Chondrocyte (in vitro differentiated cells): Measurements from ENCODE around the gene PLA2G2F. TPM values are rescaled to one million over a fixed set of nuclear protein-coding genes. Genes with fewer than 3 reads are reported as not detected.

Experiments used
- DNase-seq: peaks from one replicate; pipeline ENCODE4 v3.0.0; 2021; ENCODE audit warnings: mixed read lengths, low spot score
- H3K27ac Mint-ChIP-seq: one replicate; pipeline ENCODE4 v1.8.0; 2021; ENCODE audit warnings: mild to moderate bottlenecking, moderate library complexity, mixed read lengths; ENCODE audit not compliant: unreplicated experiment
- H3K27me3 Mint-ChIP-seq: 2 replicates; pipeline ENCODE4 v1.8.0; 2021; ENCODE audit warnings: low read depth, mixed read lengths
- H3K36me3 Mint-ChIP-seq: 2 replicates; pipeline ENCODE4 v1.8.0; 2021; ENCODE audit warnings: low read depth, mixed read lengths
- H3K4me1 Mint-ChIP-seq: 2 replicates; pipeline ENCODE4 v1.8.0; 2021; ENCODE audit warnings: low read depth, mild to moderate bottlenecking, mixed read lengths
- H3K4me3 Mint-ChIP-seq: one replicate; pipeline ENCODE4 v1.8.0; 2021; ENCODE audit warnings: mild to moderate bottlenecking, moderate library complexity, mixed read lengths; ENCODE audit not compliant: unreplicated experiment
- H3K9me3 Mint-ChIP-seq: 2 replicates; pipeline ENCODE4 v1.8.0; 2021; ENCODE audit warnings: low read depth, mixed read lengths
- total RNA-seq: library from RNA; stranded (reverse); gene quantifications from 3 replicates; pipeline ENCODE4 v1.2.1, GENCODE V29; 2021
- TF ChIP-seq, protein P1 (sequence below): fragments of 200-600 bp; sonication (generic); IDR thresholded peaks from 2 replicates; pipeline ENCODE4 v1.5.0; 2021; ENCODE audit warnings: antibody characterized with exemption, mild to moderate bottlenecking, moderate library complexity

Gene PLA2G2F
- total RNA-seq, 1 donor from 2014 or later: not detected

DNA sequence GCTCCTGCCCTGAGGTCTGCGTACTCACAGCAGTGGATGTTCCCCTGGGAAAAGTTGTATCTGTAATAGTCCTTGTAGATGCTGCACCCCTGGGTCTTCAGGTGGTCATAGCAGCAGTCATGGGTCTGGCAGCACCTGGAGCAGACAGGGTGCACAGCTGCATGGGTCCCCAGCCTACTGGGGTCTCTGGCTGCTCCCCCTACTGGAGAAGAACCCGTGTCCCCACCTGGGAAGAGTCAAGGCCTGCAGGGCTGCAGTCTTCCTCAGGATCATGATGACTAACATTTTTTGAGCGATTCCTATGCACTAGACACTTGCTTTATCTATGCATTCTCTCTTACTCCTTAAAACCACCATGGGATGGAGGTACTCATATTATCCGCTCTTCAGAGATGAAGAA lies 23.6 kb upstream of the PLA2G2F start:
- Mint-ChIP-seq H3K36me3 (no peaks in the 10 kb centered on the region), H3K9me3 (no peaks in the 10 kb centered on the region), H3K27me3 (peaks cover 27% of the 10 kb centered on the region), H3K4me3 (no peak overlapping the region), H3K27ac (no peak overlapping the region), H3K4me1 (no peaks in the 10 kb centered on the region)
- TF ChIP-seq, protein P1, sequence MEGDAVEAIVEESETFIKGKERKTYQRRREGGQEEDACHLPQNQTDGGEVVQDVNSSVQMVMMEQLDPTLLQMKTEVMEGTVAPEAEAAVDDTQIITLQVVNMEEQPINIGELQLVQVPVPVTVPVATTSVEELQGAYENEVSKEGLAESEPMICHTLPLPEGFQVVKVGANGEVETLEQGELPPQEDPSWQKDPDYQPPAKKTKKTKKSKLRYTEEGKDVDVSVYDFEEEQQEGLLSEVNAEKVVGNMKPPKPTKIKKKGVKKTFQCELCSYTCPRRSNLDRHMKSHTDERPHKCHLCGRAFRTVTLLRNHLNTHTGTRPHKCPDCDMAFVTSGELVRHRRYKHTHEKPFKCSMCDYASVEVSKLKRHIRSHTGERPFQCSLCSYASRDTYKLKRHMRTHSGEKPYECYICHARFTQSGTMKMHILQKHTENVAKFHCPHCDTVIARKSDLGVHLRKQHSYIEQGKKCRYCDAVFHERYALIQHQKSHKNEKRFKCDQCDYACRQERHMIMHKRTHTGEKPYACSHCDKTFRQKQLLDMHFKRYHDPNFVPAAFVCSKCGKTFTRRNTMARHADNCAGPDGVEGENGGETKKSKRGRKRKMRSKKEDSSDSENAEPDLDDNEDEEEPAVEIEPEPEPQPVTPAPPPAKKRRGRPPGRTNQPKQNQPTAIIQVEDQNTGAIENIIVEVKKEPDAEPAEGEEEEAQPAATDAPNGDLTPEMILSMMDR: no peak
- no peak for DNase-seq

DNA sequence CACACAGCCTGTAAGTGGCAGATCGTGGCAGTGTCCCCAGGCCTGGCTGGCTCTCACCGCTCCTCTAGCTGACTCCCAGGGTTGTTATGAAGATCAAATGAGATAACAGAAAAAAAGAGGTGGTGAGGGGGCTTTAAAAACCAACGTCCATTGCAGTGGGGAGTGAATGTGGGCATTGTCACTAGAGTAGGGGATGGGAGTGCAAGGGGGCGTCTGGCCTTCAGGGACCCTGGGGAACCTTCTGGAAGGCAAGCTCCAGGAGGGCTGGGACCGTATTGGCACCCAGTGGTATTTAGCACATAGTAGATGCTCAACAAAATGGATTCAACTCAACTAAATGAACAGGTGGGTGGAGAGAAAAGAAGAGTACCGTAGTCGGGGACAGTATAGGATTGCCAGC lies 23.2 kb upstream of the PLA2G2F start:
- DNase-seq: no peak
- peaks cover 30% of the 10 kb centered on the region for H3K27me3 Mint-ChIP-seq
- no peak overlapping the region for H3K4me3 Mint-ChIP-seq
- H3K36me3 Mint-ChIP-seq: no peaks in the 10 kb centered on the region
- TF ChIP-seq, protein P1: no peak
- H3K9me3 Mint-ChIP-seq: no peaks in the 10 kb centered on the region
- H3K27ac Mint-ChIP-seq: no peak overlapping the region
- no peaks in the 10 kb centered on the region for H3K4me1 Mint-ChIP-seq

DNA sequence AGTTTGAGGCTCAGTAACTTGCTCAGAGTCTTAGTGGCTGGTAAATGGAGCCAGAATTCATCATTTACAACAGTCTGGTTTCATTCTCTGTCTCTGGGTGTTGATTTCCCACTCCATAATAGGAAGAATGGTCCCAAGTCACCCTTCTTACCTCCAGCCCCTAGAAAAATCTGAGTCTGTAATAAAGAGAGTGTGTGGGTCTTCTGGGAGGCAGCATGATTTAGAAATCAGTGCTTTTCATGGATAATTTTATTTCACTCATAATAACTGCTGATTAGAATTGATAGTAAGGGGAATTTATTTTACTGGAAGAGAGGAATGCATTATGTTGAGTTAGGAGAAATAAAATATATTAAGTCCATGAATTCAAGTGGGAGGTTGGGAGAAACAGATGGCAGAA lies 21.9 kb upstream of the PLA2G2F start:
- Mint-ChIP-seq H3K36me3 (no peaks in the 10 kb centered on the region), H3K27me3 (peaks cover 40% of the 10 kb centered on the region), H3K4me1 (no peaks in the 10 kb centered on the region), H3K9me3 (no peaks in the 10 kb centered on the region), H3K27ac (no peak overlapping the region), H3K4me3 (no peak overlapping the region)
- DNase-seq: no peak
- TF ChIP-seq, protein P1: no peak

DNA sequence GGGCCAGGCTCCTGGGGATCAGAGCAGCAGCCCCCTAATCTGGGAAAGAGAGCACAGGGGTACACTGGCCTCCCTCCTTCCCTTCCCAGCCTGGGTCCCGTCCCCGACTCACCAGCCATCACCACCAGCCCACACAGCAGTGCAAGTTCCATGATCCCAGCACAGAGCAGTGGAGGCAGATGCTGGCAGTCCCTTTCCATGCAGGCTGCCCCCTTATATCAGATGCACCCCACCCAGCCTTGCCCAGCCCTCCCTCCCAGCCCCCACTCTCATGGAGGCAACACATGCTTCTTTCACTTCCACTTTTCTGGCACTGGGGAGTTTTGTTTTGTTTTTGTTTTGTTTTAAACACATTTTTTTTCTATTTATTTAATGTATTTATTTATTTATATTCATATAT lies 19.8 kb upstream of the PLA2G2F start, which contains the start of gene PLA2G2D:
Gene PLA2G2D (minus strand): TSS at position 190 of the 400 bp plus-strand sequence. CDS start 38 bp downstream, at position 152.
- no peaks in the 10 kb centered on the region for H3K9me3 Mint-ChIP-seq
- no peaks in the 10 kb centered on the region for H3K4me1 Mint-ChIP-seq
- no peak for DNase-seq
- H3K27me3 Mint-ChIP-seq: peaks cover 33% of the 10 kb centered on the region
- H3K27ac Mint-ChIP-seq: no peak within 1 kb of the TSS
- H3K36me3 Mint-ChIP-seq: no peaks in the 10 kb centered on the region
- H3K4me3 Mint-ChIP-seq: no peak within 1 kb of the TSS
- TF ChIP-seq, protein P1: no peak

DNA sequence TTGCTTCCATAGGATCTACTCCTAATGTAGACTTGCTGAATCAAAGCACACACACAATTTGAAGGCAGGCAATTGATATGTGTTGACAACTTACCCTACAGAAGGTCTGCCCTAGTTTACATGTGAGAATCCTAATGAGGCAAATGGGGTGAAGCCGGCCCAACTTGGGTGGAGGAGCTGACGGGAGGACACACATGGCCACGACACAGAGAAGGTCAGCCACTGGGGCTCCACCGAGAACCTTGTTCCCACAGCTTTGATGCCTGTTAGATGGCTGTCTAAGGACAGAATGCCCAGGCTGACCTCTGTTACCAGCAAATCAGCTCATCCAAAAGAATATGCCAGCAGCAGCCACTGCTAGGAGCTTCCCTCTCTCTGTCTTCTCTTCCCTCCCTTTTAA lies 18.3 kb upstream of the PLA2G2F start:
- Mint-ChIP-seq H3K4me1 (peaks cover 4% of the 10 kb centered on the region), H3K36me3 (no peaks in the 10 kb centered on the region), H3K27me3 (peaks cover 34% of the 10 kb centered on the region), H3K4me3 (no peak overlapping the region), H3K9me3 (no peaks in the 10 kb centered on the region), H3K27ac (no peak overlapping the region)
- DNase-seq: no peak
- TF ChIP-seq, protein P1: no peak
